Muscle of back (tissue), 11 donors: ENCODE results near the gene DIPK2A. TPM values are rescaled to one million over a fixed set of nuclear protein-coding genes. Genes with fewer than 3 reads are reported as not detected.
A peak's percentile ranks its signal among the peaks of the same experiment; 100 is the strongest.

ENCODE experiments used
- DNase-seq, 3 donors: peaks; one replicate each; pipeline versions ENCODE4 v3.0.0 to v3.0.0-alpha.2; 2013
- polyA plus RNA-seq, 10 donors: library from polyadenylated mRNA; unstranded; fragments of 120-200 nt; gene quantifications; one replicate each; pipeline ENCODE4 v1.2.1, GENCODE V29; 2013; ENCODE audit not compliant: insufficient read length in 10 of 10

Gene DIPK2A
- polyA plus RNA-seq, 10 donors, result 23.7 to 35.4 (median 30.4) TPM

- peak in 2 of 3 donors; percentile 37 to 87 for DNase-seq
Measured at GRCh38 chr3:143973259-143974021, 1.8 kb downstream of the DIPK2A start.

- DNase-seq, result peak in 1 of 3 donors; percentile 37
Measured at GRCh38 chr3:143974271-143975238, 2.9 kb downstream of the DIPK2A start.

- peak in 2 of 3 donors; percentile 59 to 77 for DNase-seq
Measured at GRCh38 chr3:143975554-143976152, 4.0 kb downstream of the DIPK2A start.

GRCh38 chr3:143977341-143978262 is 6.0 kb downstream of the DIPK2A start:
- DNase-seq, result peak in 1 of 3 donors; percentile 38

- DNase-seq, result no peak
Measured at GRCh38 chr3:143978263-143978631, 6.6 kb downstream of the DIPK2A start.

- DNase-seq, result no peak
Measured at GRCh38 chr3:143979041-143979440, 7.4 kb downstream of the DIPK2A start.

GRCh38 chr3:143979813-143980212 is 8.2 kb downstream of the DIPK2A start:
- DNase-seq, result peak in 1 of 3 donors; percentile 35

GRCh38 chr3:143988306-143988705 is 16.7 kb downstream of the DIPK2A start:
- DNase-seq, result no peak

GRCh38 chr3:143989461-143989860 is 17.8 kb downstream of the DIPK2A start:
- no peak for DNase-seq

GRCh38 chr3:143991713-143992112 is 20.1 kb downstream of the DIPK2A start:
- no peak for DNase-seq

GRCh38 chr3:143998266-143998665 is 26.6 kb downstream of the DIPK2A start:
- DNase-seq, result peak in 2 of 3 donors; percentile 6 to 21

GRCh38 chr3:144003051-144003450 is 31.4 kb downstream of the DIPK2A start:
- DNase-seq, result no peak

GRCh38 chr3:144010371-144010770 is 38.7 kb downstream of the DIPK2A start:
- no peak for DNase-seq

GRCh38 chr3:144011251-144011799 is 39.7 kb downstream of the DIPK2A start:
- DNase-seq, result no peak

GRCh38 chr3:144015133-144015532 is 43.5 kb downstream of the DIPK2A start:
- DNase-seq, result no peak

- peak in 1 of 3 donors; percentile 35 for DNase-seq
Measured at GRCh38 chr3:144018776-144019175, 47.2 kb downstream of the DIPK2A start.
